Neuron (in vitro differentiated cells): ENCODE results near the gene MRPL58.
"Not testable (repeated sequence)": the region's sequence is repeated elsewhere in the genome, so short reads cannot be mapped to it uniquely, and the experiment has no call there.

Source experiments
- H2AFZ ChIP-seq: one replicate; pipeline ENCODE4 v1.6.1; 2013; ENCODE audit warnings: low read depth, mild to moderate bottlenecking, inconsistent platforms, low read length, moderate library complexity
- H3K27me3 ChIP-seq: one replicate; pipeline ENCODE4 v1.6.1; 2013; ENCODE audit warnings: low read length; ENCODE audit not compliant: insufficient read depth
- H3K36me3 ChIP-seq: one replicate; pipeline ENCODE4 v1.6.1; 2013; ENCODE audit warnings: low read length; ENCODE audit not compliant: insufficient read depth
- H3K4me1 ChIP-seq: one replicate; pipeline ENCODE4 v1.6.1; 2013; ENCODE audit warnings: low read length; ENCODE audit not compliant: insufficient read depth
- H3K4me3 ChIP-seq: 2 replicates; pipeline ENCODE4 v1.5.1; 2013; ENCODE audit warnings: mild to moderate bottlenecking, low read length, moderate library complexity
- H3K9me3 ChIP-seq: one replicate; pipeline ENCODE4 v1.6.1; 2013; ENCODE audit warnings: low read length

Gene MRPL58

DNA sequence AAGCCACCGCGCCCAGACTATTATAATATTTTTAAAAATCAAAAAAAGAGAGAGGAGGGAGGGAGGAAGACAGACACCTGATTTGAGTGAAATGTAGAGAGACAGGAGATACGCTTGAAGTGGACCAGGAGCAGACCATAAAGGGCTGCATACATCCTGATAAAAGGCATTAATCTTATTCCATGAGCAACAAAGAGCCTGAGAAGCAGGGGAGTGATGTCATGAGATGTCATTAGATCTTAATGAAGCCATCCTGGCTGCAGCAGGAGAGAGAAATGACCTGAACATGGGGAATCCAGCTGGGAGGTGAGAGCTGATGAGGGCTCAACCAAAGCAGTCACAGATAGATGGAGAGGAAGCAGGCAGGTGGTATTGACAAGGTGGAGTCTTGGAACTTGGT lies 34.7 kb upstream of the MRPL58 start:
- Histone ChIP-seq H3K36me3 (no peaks in the 10 kb centered on the region), H3K9me3 (no peaks in the 10 kb centered on the region), H3K27me3 (peaks cover 14% of the 10 kb centered on the region), H2AFZ (no peak overlapping the region), H3K4me3 (no peak overlapping the region), H3K4me1 (peaks cover 9% of the 10 kb centered on the region)

DNA sequence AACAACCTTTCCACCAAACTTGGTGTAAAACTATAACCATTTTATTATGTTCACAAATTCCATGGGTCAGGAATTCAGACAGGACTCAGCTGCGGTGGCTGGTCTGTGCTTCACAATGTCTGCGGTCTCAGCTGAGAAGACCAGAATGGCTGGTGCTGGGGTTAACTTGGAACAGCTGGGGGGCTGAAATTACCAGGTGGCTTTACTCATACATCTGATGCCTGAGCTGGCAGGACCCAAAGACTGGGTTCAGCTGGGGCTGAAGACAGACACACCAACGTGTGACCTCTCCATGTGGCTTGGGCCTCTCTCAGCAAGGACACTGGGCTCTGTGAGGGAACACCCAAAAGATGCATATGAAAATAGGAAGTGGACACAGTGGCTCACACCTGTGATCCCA lies 34.2 kb upstream of the MRPL58 start:
- Histone ChIP-seq H3K36me3 (no peaks in the 10 kb centered on the region), H3K27me3 (peaks cover 9% of the 10 kb centered on the region), H3K4me1 (peaks cover 7% of the 10 kb centered on the region), H3K4me3 (no peak overlapping the region), H2AFZ (no peak overlapping the region), H3K9me3 (no peaks in the 10 kb centered on the region)

DNA sequence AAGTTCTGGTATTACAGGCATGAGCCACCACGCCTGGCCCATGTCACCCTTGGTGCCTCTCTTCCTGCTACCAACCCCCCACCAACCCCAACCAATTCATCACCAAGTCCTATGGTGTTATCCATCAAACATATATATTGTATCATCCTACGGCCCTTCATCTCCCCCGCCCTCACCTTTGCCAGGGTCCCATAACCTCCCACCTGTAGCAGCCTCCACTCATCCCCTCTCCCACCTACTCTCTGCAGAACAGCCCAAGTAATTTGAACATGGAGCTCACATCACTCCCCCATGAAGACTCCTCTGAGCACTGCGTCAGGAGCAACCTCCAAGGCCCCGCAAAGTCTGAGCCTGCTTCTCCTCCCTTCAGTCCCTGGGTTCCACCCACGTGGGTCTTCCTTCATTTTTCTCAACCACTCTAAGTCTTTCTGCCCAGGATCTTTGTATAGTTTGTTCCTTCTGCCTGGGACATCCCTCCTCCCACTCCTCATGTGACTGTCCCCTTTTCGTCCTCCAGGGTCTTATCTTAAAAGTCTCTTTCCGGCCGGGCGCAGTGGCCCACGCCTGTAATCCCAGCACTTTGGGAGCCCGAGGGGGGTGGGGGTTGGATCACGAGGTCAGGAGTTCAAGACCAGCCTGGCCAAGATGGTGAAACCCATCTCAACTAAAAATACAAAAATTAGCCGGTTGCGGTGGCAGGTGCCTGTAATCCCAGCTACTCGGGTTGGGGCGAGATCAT lies 32.9 kb upstream of the MRPL58 start:
- Histone ChIP-seq H3K4me3 (no peak overlapping the region), H3K9me3 (no peaks in the 10 kb centered on the region), H2AFZ (no peak overlapping the region), H3K27me3 (peaks cover under 1% of the 10 kb centered on the region), H3K36me3 (no peaks in the 10 kb centered on the region), H3K4me1 (peaks cover 7% of the 10 kb centered on the region)

GRCh38 chr17:74981318-74981978 lies 31.0 kb upstream of the MRPL58 start:
- H2AFZ ChIP-seq, result peak overlapping the region; percentile 71
- H3K9me3 ChIP-seq, result no peaks in the 10 kb centered on the region
- no peaks in the 10 kb centered on the region for H3K27me3 ChIP-seq
- peaks cover 7% of the 10 kb centered on the region for H3K4me1 ChIP-seq
- H3K4me3 ChIP-seq, result peak overlapping the region; percentile 68
- H3K36me3 ChIP-seq, result no peaks in the 10 kb centered on the region

GRCh38 chr17:74981979-74982662 lies 30.3 kb upstream of the MRPL58 start:
- Histone ChIP-seq H3K9me3 (no peaks in the 10 kb centered on the region), H3K27me3 (no peaks in the 10 kb centered on the region), H3K36me3 (no peaks in the 10 kb centered on the region), H3K4me1 (peaks cover 10% of the 10 kb centered on the region), H2AFZ (peak overlapping the region; percentile 71), H3K4me3 (peak overlapping the region; percentile 68)

- H2AFZ ChIP-seq, result peak overlapping the region; percentile 71
- not testable (repeated sequence) for H3K27me3 ChIP-seq, H3K36me3 ChIP-seq, H3K9me3 ChIP-seq, H3K4me1 ChIP-seq
- peak overlapping the region; percentile 68 for H3K4me3 ChIP-seq
Observed at GRCh38 chr17:74982663-74983313, 29.7 kb upstream of the MRPL58 start.

- no peaks in the 10 kb centered on the region for H3K9me3 ChIP-seq
- no peaks in the 10 kb centered on the region for H3K27me3 ChIP-seq
- no peaks in the 10 kb centered on the region for H3K36me3 ChIP-seq
- H3K4me3 ChIP-seq, result no peak overlapping the region
- H2AFZ ChIP-seq, result no peak overlapping the region
- H3K4me1 ChIP-seq, result peaks cover 20% of the 10 kb centered on the region
Observed at GRCh38 chr17:74986206-74986576, 26.3 kb upstream of the MRPL58 start.

DNA sequence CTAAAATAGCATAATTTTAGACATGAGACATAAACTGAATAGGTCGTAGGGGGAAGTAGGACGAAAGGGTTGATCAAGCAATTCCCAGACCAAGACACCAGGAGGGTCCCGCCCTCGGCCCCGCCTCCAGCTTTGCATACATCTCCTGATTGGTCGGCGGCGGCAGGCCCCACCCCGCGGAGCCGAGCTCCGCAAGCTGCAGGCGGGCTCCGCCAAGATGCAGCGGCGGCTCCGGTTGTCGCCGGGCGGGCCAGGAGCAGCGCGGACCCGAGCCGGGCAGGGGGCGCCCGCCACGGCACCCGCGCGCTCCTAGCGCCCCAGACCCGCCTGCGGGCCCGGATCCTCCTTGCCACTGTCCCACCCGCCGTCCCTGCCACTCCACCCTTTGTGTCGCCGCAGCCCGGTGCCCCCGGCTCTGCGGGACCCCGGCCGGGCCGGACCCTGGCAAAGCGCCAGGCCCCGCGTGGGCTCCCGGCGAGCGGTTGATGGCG lies 25.0 kb upstream of the MRPL58 start, which contains the start of gene CDR2L:
Gene CDR2L, plus strand, starts transcription at position 215 of the 491 bp plus-strand sequence. CDS start 412 bp downstream, outside the sequence.
- Histone ChIP-seq H2AFZ (peak within 1 kb of the TSS; percentile 77), H3K4me3 (peak within 1 kb of the TSS; percentile 78), H3K9me3 (no peaks in the 10 kb centered on the region), H3K4me1 (peaks cover 15% of the 10 kb centered on the region), H3K36me3 (peaks cover under 1% of the 10 kb centered on the region), H3K27me3 (no peaks in the 10 kb centered on the region)

DNA sequence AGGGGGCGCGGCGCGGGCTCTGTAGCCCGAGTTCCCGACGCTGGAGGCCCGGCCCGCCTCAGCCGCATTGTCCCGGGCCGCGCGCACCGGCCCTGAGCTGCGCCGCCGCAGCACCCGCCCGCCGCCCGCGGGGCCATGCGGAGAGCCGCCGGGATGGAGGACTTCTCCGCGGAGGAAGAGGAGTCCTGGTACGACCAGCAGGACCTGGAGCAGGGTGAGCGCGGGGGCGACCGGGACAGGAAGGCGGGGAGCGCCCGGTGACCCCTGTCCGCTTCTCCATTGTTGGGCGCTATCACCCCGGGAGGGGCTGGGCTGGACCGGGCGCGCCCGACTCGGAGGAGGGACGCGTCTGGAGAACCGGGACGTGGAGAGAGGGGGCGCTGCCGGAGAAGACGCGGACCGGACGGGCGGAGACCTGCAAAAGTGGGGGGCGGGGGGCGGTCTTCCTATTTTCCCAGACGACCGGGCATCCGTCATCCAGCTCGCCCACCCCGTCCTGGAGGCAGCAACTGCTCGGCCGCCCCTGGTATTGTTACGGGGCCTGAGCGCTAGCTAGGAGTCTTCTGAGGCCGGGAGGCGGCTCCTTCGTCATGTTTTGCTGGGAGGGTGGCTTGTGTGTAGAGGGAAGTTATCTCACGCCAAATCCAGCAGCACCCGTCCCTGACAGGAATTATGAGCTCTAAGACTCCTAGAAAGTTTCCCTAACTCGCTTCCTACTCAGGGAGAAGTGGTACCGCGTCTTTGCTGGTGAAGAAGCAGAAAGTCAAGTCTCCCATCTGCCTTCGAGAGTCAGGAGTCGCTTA lies 24.4 kb upstream of the MRPL58 start:
- no peaks in the 10 kb centered on the region for H3K27me3 ChIP-seq
- H3K4me1 ChIP-seq, result peaks cover 13% of the 10 kb centered on the region
- peak overlapping the region; percentile 24 for H2AFZ ChIP-seq
- no peaks in the 10 kb centered on the region for H3K9me3 ChIP-seq
- peak overlapping the region; percentile 78 for H3K4me3 ChIP-seq
- peaks cover 3% of the 10 kb centered on the region for H3K36me3 ChIP-seq

GRCh38 chr17:74990581-74991105 lies 21.8 kb upstream of the MRPL58 start:
- H3K4me1 ChIP-seq, result peaks cover 13% of the 10 kb centered on the region
- peaks cover 6% of the 10 kb centered on the region for H3K36me3 ChIP-seq
- H3K4me3 ChIP-seq, result no peak overlapping the region
- no peak overlapping the region for H2AFZ ChIP-seq
- no peaks in the 10 kb centered on the region for H3K27me3 ChIP-seq
- H3K9me3 ChIP-seq, result no peaks in the 10 kb centered on the region

DNA sequence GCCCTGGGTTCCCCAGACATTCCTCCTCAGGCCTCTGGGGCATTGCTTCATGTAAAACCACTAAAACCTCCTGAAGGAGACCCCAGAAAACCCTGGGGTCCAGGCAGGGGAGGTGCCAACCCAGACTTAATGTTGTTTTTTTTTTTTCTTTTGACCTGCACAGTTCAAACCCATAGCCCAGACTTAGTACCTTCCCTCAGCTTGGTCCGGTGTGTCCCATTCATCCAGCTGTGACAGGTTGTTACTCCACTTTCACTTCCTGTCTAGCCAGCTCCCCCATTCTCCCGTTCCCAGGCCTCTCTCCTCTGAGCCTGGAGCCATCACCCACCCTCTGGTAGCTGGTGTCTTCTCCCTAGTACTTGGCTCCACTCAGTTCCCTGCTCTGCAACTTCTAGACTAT lies 20.2 kb upstream of the MRPL58 start:
- Histone ChIP-seq H3K36me3 (peaks cover 8% of the 10 kb centered on the region), H2AFZ (no peak overlapping the region), H3K9me3 (no peaks in the 10 kb centered on the region), H3K4me1 (peaks cover 10% of the 10 kb centered on the region), H3K4me3 (no peak overlapping the region), H3K27me3 (no peaks in the 10 kb centered on the region)

- Histone ChIP-seq H3K36me3 (peaks cover 16% of the 10 kb centered on the region), H3K9me3 (no peaks in the 10 kb centered on the region), H3K4me1 (no peaks in the 10 kb centered on the region), H3K27me3 (no peaks in the 10 kb centered on the region), H2AFZ (no peak overlapping the region), H3K4me3 (no peak overlapping the region)
Observed at GRCh38 chr17:74994440-74994839, 18.0 kb upstream of the MRPL58 start.
